Astrocyte (in vitro differentiated cells and primary cell): ENCODE measurements around the gene COL5A2.

ENCODE experiments used
- EZH2 ChIP-seq: IDR thresholded peaks from 2 replicates; pipeline ENCODE4 v1.6.1; 2012; ENCODE audit warnings: mild to moderate bottlenecking, low read length, inconsistent platforms; ENCODE audit not compliant: insufficient read depth
- TF ChIP-seq, protein P1 (sequence below): IDR thresholded peaks from 2 replicates; pipeline ENCODE4 v1.5.1; 2011; ENCODE audit warnings: low read depth, mild to moderate bottlenecking, inconsistent platforms, low read length, moderate library complexity; ENCODE audit not compliant: insufficient read depth

GRCh38 chr2:189203177-189203799 lies 23.7 kb upstream of the COL5A2 start:
- TF ChIP-seq, protein P1, sequence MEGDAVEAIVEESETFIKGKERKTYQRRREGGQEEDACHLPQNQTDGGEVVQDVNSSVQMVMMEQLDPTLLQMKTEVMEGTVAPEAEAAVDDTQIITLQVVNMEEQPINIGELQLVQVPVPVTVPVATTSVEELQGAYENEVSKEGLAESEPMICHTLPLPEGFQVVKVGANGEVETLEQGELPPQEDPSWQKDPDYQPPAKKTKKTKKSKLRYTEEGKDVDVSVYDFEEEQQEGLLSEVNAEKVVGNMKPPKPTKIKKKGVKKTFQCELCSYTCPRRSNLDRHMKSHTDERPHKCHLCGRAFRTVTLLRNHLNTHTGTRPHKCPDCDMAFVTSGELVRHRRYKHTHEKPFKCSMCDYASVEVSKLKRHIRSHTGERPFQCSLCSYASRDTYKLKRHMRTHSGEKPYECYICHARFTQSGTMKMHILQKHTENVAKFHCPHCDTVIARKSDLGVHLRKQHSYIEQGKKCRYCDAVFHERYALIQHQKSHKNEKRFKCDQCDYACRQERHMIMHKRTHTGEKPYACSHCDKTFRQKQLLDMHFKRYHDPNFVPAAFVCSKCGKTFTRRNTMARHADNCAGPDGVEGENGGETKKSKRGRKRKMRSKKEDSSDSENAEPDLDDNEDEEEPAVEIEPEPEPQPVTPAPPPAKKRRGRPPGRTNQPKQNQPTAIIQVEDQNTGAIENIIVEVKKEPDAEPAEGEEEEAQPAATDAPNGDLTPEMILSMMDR: no peak
- no peak for TF ChIP-seq EZH2
